Coronary artery (tissue), 2 donors: ENCODE results near the gene EML6.

Source experiments
- DNase-seq: peaks from one replicate; pipeline ENCODE4 v3.0.0-alpha.2; 2017; ENCODE audit warnings: low spot score
- H3K27ac ChIP-seq, 2 donors: fragments of 200-600 bp; sonication (generic); one replicate each; pipeline ENCODE4 v1.5.1; 2016 to 2019
- H3K4me3 ChIP-seq: fragments of 200-600 bp; sonication (generic); 2 replicates; pipeline ENCODE4 v1.5.1; 2016; ENCODE audit warnings: mild to moderate bottlenecking, moderate library complexity
- CTCF ChIP-seq: fragments of 200-600 bp; sonication (generic); IDR thresholded peaks from one replicate; pipeline ENCODE4 v1.5.1; 2019; ENCODE audit warnings: antibody characterized with exemption

The EML6 gene

GRCh38 chr2:54879598-54880332 lies 156.3 kb downstream of the EML6 start:
- DNase-seq, result no peak
- no peak for TF ChIP-seq CTCF
- Histone ChIP-seq H3K4me3 (no peak overlapping the region), H3K27ac (no peak overlapping the region)

- Histone ChIP-seq H3K4me3 (no peak overlapping the region), H3K27ac (no peak overlapping the region)
- DNase-seq, result no peak
- no peak for TF ChIP-seq CTCF
Observed at GRCh38 chr2:54880428-54880827, 157.0 kb downstream of the EML6 start.

GRCh38 chr2:54881759-54882158 lies 158.3 kb downstream of the EML6 start:
- no peak overlapping the region for H3K27ac ChIP-seq
- TF ChIP-seq CTCF, result no peak
- H3K4me3 ChIP-seq, result no peak overlapping the region
- DNase-seq, result no peak

- no peak for TF ChIP-seq CTCF
- Histone ChIP-seq H3K4me3 (no peak overlapping the region), H3K27ac (no peak overlapping the region)
- no peak for DNase-seq
Observed at GRCh38 chr2:54885891-54886290, 162.4 kb downstream of the EML6 start.

- no peak overlapping the region for H3K4me3 ChIP-seq
- H3K27ac ChIP-seq, result no peak overlapping the region
- no peak for DNase-seq
- no peak for TF ChIP-seq CTCF
Observed at GRCh38 chr2:54887850-54888545, 164.5 kb downstream of the EML6 start.

- TF ChIP-seq CTCF, result no peak
- Histone ChIP-seq H3K27ac (no peak overlapping the region), H3K4me3 (no peak overlapping the region)
- DNase-seq, result no peak
Observed at GRCh38 chr2:54889053-54889452, 165.6 kb downstream of the EML6 start.

GRCh38 chr2:54891909-54892308 lies 168.4 kb downstream of the EML6 start:
- Histone ChIP-seq H3K27ac (no peak overlapping the region), H3K4me3 (no peak overlapping the region)
- no peak for TF ChIP-seq CTCF
- no peak for DNase-seq
